Hepatocyte (in vitro differentiated cells): ENCODE results near the gene TRPV3. TPM values are rescaled to one million over a fixed set of nuclear protein-coding genes. Genes with fewer than 3 reads are reported as not detected.

Experiments used
- DNase-seq: peaks from one replicate; pipeline ENCODE4 v3.0.0-alpha.2; 2016; ENCODE audit warnings: low spot score
- H2AFZ ChIP-seq: fragments of 200-600 bp; sonication (generic); 2 replicates; pipeline ENCODE4 v1.6.0; 2016; ENCODE audit warnings: antibody characterized with exemption, mild to moderate bottlenecking
- H3K27ac ChIP-seq: fragments of 200-600 bp; sonication (generic); 2 replicates; pipeline ENCODE4 v1.5.1; 2016; ENCODE audit warnings: mild to moderate bottlenecking
- H3K27me3 ChIP-seq: fragments of 200-600 bp; sonication (generic); 2 replicates; pipeline ENCODE4 v1.6.1; 2016
- H3K36me3 ChIP-seq: fragments of 200-600 bp; sonication (generic); replicated peaks from 2 replicates; pipeline ENCODE4 v1.5.1; 2016; ENCODE audit warnings: low read depth; ENCODE audit not compliant: insufficient read depth
- H3K4me1 ChIP-seq: fragments of 200-600 bp; sonication (generic); 2 replicates; pipeline ENCODE4 v1.5.1; 2016; ENCODE audit warnings: mild to moderate bottlenecking, moderate library complexity; ENCODE audit not compliant: insufficient read depth
- H3K4me2 ChIP-seq: fragments of 200-600 bp; sonication (generic); 2 replicates; pipeline ENCODE4 v1.6.0; 2016
- H3K4me3 ChIP-seq: fragments of 200-600 bp; sonication (generic); 2 replicates; pipeline ENCODE4 v1.5.1; 2016; ENCODE audit warnings: mild to moderate bottlenecking
- H3K79me2 ChIP-seq: fragments of 200-600 bp; sonication (generic); 2 replicates; pipeline ENCODE4 v1.6.0; 2017; ENCODE audit warnings: mild to moderate bottlenecking
- H3K9me2 ChIP-seq: fragments of 200-600 bp; sonication (generic); replicated peaks from 2 replicates; pipeline ENCODE4 v1.6.0; 2017; ENCODE audit warnings: mild to moderate bottlenecking; ENCODE audit not compliant: insufficient read depth
- H3K9me3 ChIP-seq: fragments of 200-600 bp; sonication (generic); 2 replicates; pipeline ENCODE4 v1.5.1; 2016; ENCODE audit warnings: low read depth, mild to moderate bottlenecking
- H4K20me1 ChIP-seq: fragments of 200-600 bp; sonication (generic); 2 replicates; pipeline ENCODE4 v1.6.0; 2016; ENCODE audit warnings: mild to moderate bottlenecking; ENCODE audit not compliant: insufficient read depth, poor library complexity, severe bottlenecking
- EZH2 ChIP-seq: fragments of 200-600 bp; sonication (generic); IDR thresholded peaks from 2 replicates; pipeline ENCODE4 v1.6.1; 2016; ENCODE audit warnings: antibody characterized with exemption, mild to moderate bottlenecking, borderline replicate concordance
- EZH2phosphoT487 ChIP-seq: fragments of 200-600 bp; sonication (generic); IDR thresholded peaks from one replicate; pipeline ENCODE4 v1.6.1; 2018; ENCODE audit warnings: antibody characterized with exemption, mild to moderate bottlenecking, low read depth, moderate library complexity; ENCODE audit not compliant: unreplicated experiment, severe bottlenecking
- WGBS: methylation state at CpG from one replicate; pipeline ENCODE4 v1.1.6; 2016; ENCODE audit warnings: low lambda C conversion rate; ENCODE audit errors: missing lambda C conversion rate; 5-methylcytosine and 5-hydroxymethylcytosine counted together
- polyA plus RNA-seq: library from polyadenylated mRNA; unstranded; fragments of >200 nt; fragmentation: Nextera tagmentation; extraction: Ambion mirVana; gene quantifications from 2 replicates; pipeline ENCODE4 v1.2.1, GENCODE V29; 2016
- total RNA-seq: library from RNA; depleted of rRNA; stranded (reverse); fragments of >200 nt; gene quantifications from 2 replicates; pipeline ENCODE4 v1.2.3, GENCODE V29; 2014
- TF ChIP-seq, protein P1 (sequence below): fragments of 200-600 bp; sonication (generic); IDR thresholded peaks from 2 replicates; pipeline ENCODE4 v1.5.1; 2016; ENCODE audit warnings: antibody characterized with exemption, mild to moderate bottlenecking; ENCODE audit not compliant: poor library complexity

TRPV3 gene
- total and polyA plus RNA-seq, 2 experiments from 2014 or later = 1.4 to 2.6 TPM

DNA sequence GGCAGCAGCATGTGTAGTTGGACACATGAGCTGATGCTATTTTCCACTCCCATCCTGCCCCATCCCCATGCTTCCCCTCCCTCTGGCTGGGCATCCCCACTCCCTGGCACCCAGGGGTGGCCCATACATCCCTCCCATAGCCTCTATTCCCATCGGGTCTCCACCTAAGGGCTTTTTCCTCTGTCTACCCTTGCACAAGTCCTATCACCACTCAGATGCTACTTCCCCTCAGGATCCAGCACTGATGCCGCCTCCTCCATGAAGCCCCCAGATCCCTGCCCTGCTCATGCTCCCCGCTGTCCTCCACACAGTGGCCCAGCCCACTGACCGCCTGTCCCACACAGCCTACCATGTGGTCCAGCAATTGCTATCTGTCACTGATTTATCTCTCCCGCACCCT is 35.8 kb upstream of the TRPV3 start:
- H3K27me3 ChIP-seq = no peaks in the 10 kb centered on the region
- no peaks in the 10 kb centered on the region for H3K79me2 ChIP-seq
- H3K27ac ChIP-seq = no peak overlapping the region
- H3K4me3 ChIP-seq = no peak overlapping the region
- 99% methylated on average over 5 of the region's 5 CpGs for WGBS
- H3K4me2 ChIP-seq = no peak overlapping the region
- no peaks in the 10 kb centered on the region for H3K9me3 ChIP-seq
- H3K36me3 ChIP-seq = no peaks in the 10 kb centered on the region
- no peaks in the 10 kb centered on the region for H3K9me2 ChIP-seq
- no peak for TF ChIP-seq EZH2
- TF ChIP-seq, protein P1, sequence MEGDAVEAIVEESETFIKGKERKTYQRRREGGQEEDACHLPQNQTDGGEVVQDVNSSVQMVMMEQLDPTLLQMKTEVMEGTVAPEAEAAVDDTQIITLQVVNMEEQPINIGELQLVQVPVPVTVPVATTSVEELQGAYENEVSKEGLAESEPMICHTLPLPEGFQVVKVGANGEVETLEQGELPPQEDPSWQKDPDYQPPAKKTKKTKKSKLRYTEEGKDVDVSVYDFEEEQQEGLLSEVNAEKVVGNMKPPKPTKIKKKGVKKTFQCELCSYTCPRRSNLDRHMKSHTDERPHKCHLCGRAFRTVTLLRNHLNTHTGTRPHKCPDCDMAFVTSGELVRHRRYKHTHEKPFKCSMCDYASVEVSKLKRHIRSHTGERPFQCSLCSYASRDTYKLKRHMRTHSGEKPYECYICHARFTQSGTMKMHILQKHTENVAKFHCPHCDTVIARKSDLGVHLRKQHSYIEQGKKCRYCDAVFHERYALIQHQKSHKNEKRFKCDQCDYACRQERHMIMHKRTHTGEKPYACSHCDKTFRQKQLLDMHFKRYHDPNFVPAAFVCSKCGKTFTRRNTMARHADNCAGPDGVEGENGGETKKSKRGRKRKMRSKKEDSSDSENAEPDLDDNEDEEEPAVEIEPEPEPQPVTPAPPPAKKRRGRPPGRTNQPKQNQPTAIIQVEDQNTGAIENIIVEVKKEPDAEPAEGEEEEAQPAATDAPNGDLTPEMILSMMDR = no peak
- no peak for TF ChIP-seq EZH2phosphoT487
- DNase-seq = no peak
- no peak overlapping the region for H2AFZ ChIP-seq
- H3K4me1 ChIP-seq = no peaks in the 10 kb centered on the region
- H4K20me1 ChIP-seq = no peaks in the 10 kb centered on the region

DNA sequence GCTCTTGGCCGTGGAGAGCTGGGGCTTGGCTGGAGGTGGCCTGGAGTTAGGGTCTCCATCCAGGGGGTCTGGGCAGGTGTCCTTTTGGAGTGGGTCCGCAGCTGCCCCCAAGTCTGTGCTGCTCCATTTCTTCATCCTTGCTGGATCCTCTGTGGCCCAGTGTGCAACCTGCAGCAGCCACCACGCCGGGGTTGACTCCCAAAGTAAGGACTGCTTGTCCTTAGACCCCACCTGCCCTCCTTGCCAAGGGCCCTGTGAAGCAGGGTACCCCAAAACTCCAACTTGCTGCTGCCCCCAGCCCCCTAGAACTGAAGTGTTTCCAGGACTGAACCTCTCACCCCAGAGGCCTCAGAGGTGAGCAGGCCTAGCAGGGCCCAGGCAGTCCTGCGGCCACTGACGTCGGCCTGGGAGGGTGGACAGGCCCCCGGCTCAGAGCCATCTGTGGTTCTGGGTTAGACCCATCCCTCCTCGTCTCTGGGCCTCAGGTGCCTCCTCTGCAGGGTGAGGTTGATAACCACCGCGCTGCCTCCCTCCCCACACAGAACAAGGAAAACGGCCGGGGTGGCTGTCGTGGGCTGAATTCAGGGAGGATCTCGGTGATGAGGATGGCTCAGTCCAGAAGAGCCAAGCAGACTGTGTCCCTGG is 34.7 kb upstream of the TRPV3 start:
- Histone ChIP-seq H3K79me2 (no peaks in the 10 kb centered on the region), H3K4me3 (no peak overlapping the region), H3K4me1 (no peaks in the 10 kb centered on the region), H3K9me3 (no peaks in the 10 kb centered on the region), H3K36me3 (no peaks in the 10 kb centered on the region), H3K27me3 (no peaks in the 10 kb centered on the region), H3K9me2 (no peaks in the 10 kb centered on the region), H2AFZ (no peak overlapping the region), H3K27ac (no peak overlapping the region), H4K20me1 (no peaks in the 10 kb centered on the region), H3K4me2 (no peak overlapping the region)
- WGBS = 92% methylated on average over 15 of the region's 15 CpGs
- TF ChIP-seq EZH2phosphoT487 (no peak), EZH2 (no peak)
- TF ChIP-seq, protein P1 = no peak
- no peak for DNase-seq

DNA sequence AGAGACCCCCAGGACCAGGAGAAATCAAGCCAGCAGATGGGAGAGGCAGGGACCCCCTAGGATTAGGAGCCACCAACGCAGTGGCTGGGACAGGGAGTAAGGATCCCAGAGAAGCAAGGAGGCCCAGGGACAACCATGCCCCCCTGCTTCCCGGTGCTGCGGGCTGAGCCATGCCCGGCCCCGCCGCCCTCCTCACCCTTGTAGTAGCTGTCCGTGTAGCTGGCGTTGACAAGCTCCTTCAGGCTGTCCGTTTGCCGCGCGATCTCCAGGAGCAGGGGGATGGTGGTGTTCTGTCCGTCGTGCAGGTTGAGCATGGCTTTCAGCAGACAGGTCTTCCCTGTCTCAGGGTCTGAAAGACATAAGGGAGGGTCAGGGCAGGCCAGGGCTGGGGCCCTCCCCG is 33.2 kb upstream of the TRPV3 start:
- Histone ChIP-seq H2AFZ (no peak overlapping the region), H3K27ac (no peak overlapping the region), H3K4me3 (no peak overlapping the region), H3K79me2 (no peaks in the 10 kb centered on the region), H3K27me3 (no peaks in the 10 kb centered on the region), H3K4me2 (no peak overlapping the region), H4K20me1 (no peaks in the 10 kb centered on the region), H3K9me2 (no peaks in the 10 kb centered on the region), H3K9me3 (no peaks in the 10 kb centered on the region), H3K36me3 (no peaks in the 10 kb centered on the region), H3K4me1 (no peaks in the 10 kb centered on the region)
- TF ChIP-seq, protein P1 = no peak
- no peak for TF ChIP-seq EZH2
- TF ChIP-seq EZH2phosphoT487 = no peak
- no peak for DNase-seq
- WGBS = 93% methylated on average over 15 of the region's 15 CpGs
